Measurements from ENCODE around the gene LGALS4.
"Not testable (repeated sequence)": the region's sequence is repeated elsewhere in the genome, so short reads cannot be mapped to it uniquely, and the experiment has no call there.

Gene LGALS4

DNA sequence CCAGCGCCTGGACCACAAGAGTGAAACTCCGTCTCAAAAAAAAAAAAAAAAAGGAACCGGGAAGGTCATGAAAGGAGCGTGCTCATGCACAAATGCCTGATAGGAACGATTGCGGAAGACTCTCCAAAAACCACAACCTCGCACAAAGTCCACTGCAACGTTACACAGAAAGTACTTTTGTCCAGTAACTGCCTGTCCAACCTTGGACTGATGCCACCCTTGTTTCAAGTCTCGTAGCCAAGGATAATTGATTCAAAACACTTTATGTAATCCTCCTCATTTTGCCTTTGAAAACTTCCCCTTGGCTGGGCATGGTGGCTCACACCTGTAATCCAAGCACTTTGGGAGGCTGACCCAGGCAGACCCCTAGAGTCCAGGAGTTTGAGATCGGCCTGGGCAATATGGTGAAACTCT, 53.1 kb downstream of the LGALS4 start:
- no peak for DNase-seq
- in situ Hi-C loops (cut with HindIII; ENCODE audit: low pct_ligation_motif_present, low pct_unique_long_range_greater_than_20kb, low sequenced_read_pairs): no loop called here

DNA sequence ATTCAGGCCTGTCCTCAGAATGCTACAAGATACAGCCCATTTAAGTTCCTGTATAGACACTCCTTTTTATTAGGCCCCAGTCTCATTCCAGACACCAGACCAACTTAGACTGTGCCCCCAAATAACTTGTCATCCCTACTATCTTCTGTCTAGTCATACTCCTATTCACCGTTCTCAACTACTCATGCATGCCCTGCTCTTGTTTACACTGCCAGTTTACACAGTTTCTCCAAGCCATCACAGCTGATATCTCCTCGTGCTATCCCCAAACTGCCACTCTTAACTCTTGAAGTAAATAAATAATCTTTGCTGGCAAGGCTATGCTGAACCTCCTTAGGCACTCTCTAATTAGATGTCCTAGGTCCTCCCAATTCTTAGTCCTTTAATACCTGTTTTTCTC, 58.5 kb downstream of the LGALS4 start:
- in situ Hi-C loops (cut with HindIII; ENCODE audit: low pct_ligation_motif_present, low pct_unique_long_range_greater_than_20kb, low sequenced_read_pairs); DNase-seq: not testable (repeated sequence)

DNA sequence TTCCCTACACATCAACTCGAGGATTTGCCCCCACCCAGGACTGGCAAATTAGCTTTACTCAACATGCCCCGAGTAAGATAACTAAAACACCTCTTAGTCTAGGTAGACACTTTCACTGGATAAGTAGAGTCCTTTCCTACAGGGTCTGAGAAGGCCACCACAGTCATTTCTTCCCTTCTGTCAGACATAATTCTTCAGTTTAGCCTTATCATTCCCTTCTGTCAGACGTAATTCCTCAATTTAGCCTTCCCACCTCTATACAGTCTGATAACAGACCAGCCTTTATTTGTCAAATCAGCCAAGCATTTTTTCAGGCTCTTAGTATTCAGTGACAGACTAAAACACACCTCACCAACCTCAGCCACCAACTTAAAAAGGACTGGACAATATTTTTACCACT, 59.0 kb downstream of the LGALS4 start:
- in situ Hi-C loops (cut with HindIII; ENCODE audit: low pct_ligation_motif_present, low pct_unique_long_range_greater_than_20kb, low sequenced_read_pairs); DNase-seq: not testable (repeated sequence)

Data from ACHN (cell line).